A673 (cell line): Measurements from ENCODE around the gene TMEM45A. TPM values are rescaled to one million over a fixed set of nuclear protein-coding genes. Genes with fewer than 3 reads are reported as not detected.

ENCODE experiments used
- BruUV-seq: library from RNA; stranded (reverse); fragments of 400-500 nt; replicated peaks from 2 replicates; lab custom pipeline; 2021; lab: Mats Ljungman, UMichigan
- CTCF ChIA-PET: fragments of 300-600 bp; sonication (Branson Sonifier 250); formaldehyde crosslinking; loops from one replicate; lab custom pipeline; 2022; ENCODE audit warnings: antibody characterized with exemption; lab: Charles Lee
- POLR2A ChIA-PET: fragments of 300-600 bp; sonication (Branson Sonifier 250); formaldehyde crosslinking; loops from one replicate; lab custom pipeline; 2022; ENCODE audit warnings: antibody characterized with exemption; ENCODE audit not compliant: low non-redundant PET; lab: Charles Lee
- DNase-seq: peaks from one replicate; pipeline ENCODE4 v3.0.0-alpha.2; 2015; ENCODE audit warnings: low spot score
- H3K27ac ChIP-seq: fragments of 200-600 bp; sonication (generic); 2 replicates; pipeline ENCODE4 v1.5.1; 2016; ENCODE audit warnings: mixed run types, low read depth, mild to moderate bottlenecking, mixed read lengths, antibody characterized with exemption, low read length; ENCODE audit not compliant: poor library complexity, severe bottlenecking
- H3K27me3 ChIP-seq: fragments of 200-600 bp; sonication (generic); replicated peaks from 2 replicates; pipeline ENCODE4 v1.6.1; 2017; ENCODE audit warnings: mixed run types, low read depth, mild to moderate bottlenecking, mixed read lengths, antibody characterized with exemption, low read length; ENCODE audit not compliant: insufficient read depth, poor library complexity
- H3K36me3 ChIP-seq: fragments of 200-600 bp; sonication (generic); 2 replicates; pipeline ENCODE4 v1.6.1; 2016; ENCODE audit warnings: mixed run types, mild to moderate bottlenecking, mixed read lengths, antibody characterized with exemption, low read length; ENCODE audit not compliant: insufficient read depth, poor library complexity, severe bottlenecking
- H3K4me1 ChIP-seq: fragments of 200-600 bp; sonication (generic); 2 replicates; pipeline ENCODE4 v1.6.1; 2017; ENCODE audit warnings: mixed run types, mild to moderate bottlenecking, mixed read lengths, antibody characterized with exemption, low read length; ENCODE audit not compliant: insufficient read depth, poor library complexity, severe bottlenecking
- H3K4me3 ChIP-seq: fragments of 200-600 bp; sonication (generic); 2 replicates; pipeline ENCODE4 v1.5.1; 2016; ENCODE audit warnings: low read depth, mixed run types, mild to moderate bottlenecking, mixed read lengths, low read length; ENCODE audit not compliant: poor library complexity, severe bottlenecking
- H3K9me3 ChIP-seq: fragments of 200-600 bp; sonication (generic); 2 replicates; pipeline ENCODE4 v1.6.1; 2016; ENCODE audit warnings: mixed run types, low read depth, mild to moderate bottlenecking, mixed read lengths, antibody characterized with exemption, low read length; ENCODE audit not compliant: poor library complexity, severe bottlenecking
- CTCF ChIP-seq: fragments of 300-800, 200-600 bp; sonication (generic); conservative IDR thresholded peaks from 2 replicates; pipeline ENCODE4 v1.5.1; 2017; ENCODE audit warnings: low read depth, mild to moderate bottlenecking, antibody characterized with exemption, low read length, moderate library complexity, mixed read lengths
- EZH2 ChIP-seq: fragments of 200-600 bp; sonication (generic); IDR thresholded peaks from 2 replicates; pipeline ENCODE4 v1.6.1; 2017; ENCODE audit warnings: borderline replicate concordance, low read depth, mild to moderate bottlenecking, mixed read lengths, antibody characterized with exemption, low read length; ENCODE audit not compliant: poor library complexity, severe bottlenecking
- intact Hi-C: fragments of 100-400 bp; cut with micrococcal nuclease; formaldehyde crosslinking; loops from one replicate; pipeline ENCODE4 v1.10.0; 2022; ENCODE audit not compliant: unreplicated experiment
- total RNA-seq: library from RNA; stranded (reverse); gene quantifications from 2 replicates; pipeline ENCODE4 v1.2.3, GENCODE V29; 2021

The TMEM45A gene
- total RNA-seq, 1 experiment from 2014 or later, result 3.4 TPM

- no peaks in the 10 kb centered on the region for H3K4me1 ChIP-seq
- no peaks in the 10 kb centered on the region for H3K27me3 ChIP-seq
- TF ChIP-seq CTCF (no peak), EZH2 (no peak)
- H3K4me3 ChIP-seq, result no peak overlapping the region
- no peak overlapping the region for H3K27ac ChIP-seq
- CTCF ChIA-PET, result no interaction called here
- no peak for DNase-seq
- intact Hi-C loops, result no loop called here
- no peaks in the 10 kb centered on the region for H3K36me3 ChIP-seq
- no TSS peak for BruUV-seq
- POLR2A ChIA-PET, result no interaction called here
- H3K9me3 ChIP-seq, result no peaks in the 10 kb centered on the region
Observed at GRCh38 chr3:100480081-100480480, 12.3 kb upstream of the TMEM45A start.

- no peaks in the 10 kb centered on the region for H3K36me3 ChIP-seq
- no peak overlapping the region for H3K27ac ChIP-seq
- no peaks in the 10 kb centered on the region for H3K4me1 ChIP-seq
- no peaks in the 10 kb centered on the region for H3K9me3 ChIP-seq
- ChIA-PET CTCF (no interaction called here), POLR2A (no interaction called here)
- no peak for DNase-seq
- no peaks in the 10 kb centered on the region for H3K27me3 ChIP-seq
- no peak overlapping the region for H3K4me3 ChIP-seq
- no TSS peak for BruUV-seq
- no peak for TF ChIP-seq EZH2
- TF ChIP-seq CTCF, result no peak
- intact Hi-C loops, result no loop called here
Observed at GRCh38 chr3:100482176-100482575, 10.2 kb upstream of the TMEM45A start.

DNA sequence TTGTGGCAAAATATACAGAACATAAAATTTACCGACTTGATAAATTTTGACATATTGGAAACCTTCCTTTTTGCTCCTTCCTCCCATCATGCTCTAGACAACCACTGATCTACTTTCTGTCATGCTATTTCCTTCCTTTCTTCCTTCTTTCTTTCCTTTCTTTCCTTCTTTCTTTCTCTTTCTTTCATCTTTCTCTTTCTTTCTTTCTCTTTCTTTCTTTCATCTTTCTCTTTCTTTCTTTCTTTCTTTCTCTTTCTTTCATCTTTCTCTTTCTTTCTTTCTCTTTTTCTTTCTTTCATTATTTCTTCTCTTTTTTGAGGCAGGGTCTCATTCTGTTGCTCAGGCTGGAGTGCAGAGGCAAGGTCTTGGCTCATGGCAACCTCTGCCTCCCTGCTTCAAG lies 8.9 kb upstream of the TMEM45A start:
- TF ChIP-seq EZH2 (no peak), CTCF (no peak)
- POLR2A ChIA-PET, result no interaction called here
- CTCF ChIA-PET, result no interaction called here
- Histone ChIP-seq H3K27me3 (no peaks in the 10 kb centered on the region), H3K27ac (no peak overlapping the region), H3K36me3 (no peaks in the 10 kb centered on the region), H3K4me1 (no peaks in the 10 kb centered on the region), H3K4me3 (no peak overlapping the region), H3K9me3 (no peaks in the 10 kb centered on the region)
- BruUV-seq, result no TSS peak
- DNase-seq, result no peak
- intact Hi-C loops, result no loop called here

GRCh38 chr3:100486808-100487207 lies 5.6 kb upstream of the TMEM45A start:
- TF ChIP-seq EZH2 (no peak), CTCF (no peak)
- POLR2A ChIA-PET, result no interaction called here
- intact Hi-C loops, result no loop called here
- BruUV-seq, result no TSS peak
- H3K4me1 ChIP-seq, result no peaks in the 10 kb centered on the region
- no peak for DNase-seq
- no peaks in the 10 kb centered on the region for H3K27me3 ChIP-seq
- H3K4me3 ChIP-seq, result no peak overlapping the region
- CTCF ChIA-PET, result no interaction called here
- H3K9me3 ChIP-seq, result no peaks in the 10 kb centered on the region
- H3K36me3 ChIP-seq, result no peaks in the 10 kb centered on the region
- no peak overlapping the region for H3K27ac ChIP-seq
